Glomerular endothelial cell (primary cell): ENCODE data around the gene TTLL13. TPM values are rescaled to one million over a fixed set of nuclear protein-coding genes. Genes with fewer than 3 reads are reported as not detected.
"Not testable (repeated sequence)": the region's sequence is repeated elsewhere in the genome, so short reads cannot be mapped to it uniquely, and the experiment has no call there.

Experiments
- DNase-seq: peaks from one replicate; pipeline ENCODE4 v3.0.0-alpha.2; 2011; ENCODE audit warnings: low read depth, low spot score; ENCODE audit errors: extremely low read depth
- total RNA-seq: library from RNA; depleted of rRNA; stranded (reverse); fragments of >200 nt; gene quantifications from 2 replicates; pipeline ENCODE4 v1.2.3, GENCODE V29; 2015

Gene TTLL13
- total RNA-seq, 1 donor from 2014 or later, result not detected

DNA sequence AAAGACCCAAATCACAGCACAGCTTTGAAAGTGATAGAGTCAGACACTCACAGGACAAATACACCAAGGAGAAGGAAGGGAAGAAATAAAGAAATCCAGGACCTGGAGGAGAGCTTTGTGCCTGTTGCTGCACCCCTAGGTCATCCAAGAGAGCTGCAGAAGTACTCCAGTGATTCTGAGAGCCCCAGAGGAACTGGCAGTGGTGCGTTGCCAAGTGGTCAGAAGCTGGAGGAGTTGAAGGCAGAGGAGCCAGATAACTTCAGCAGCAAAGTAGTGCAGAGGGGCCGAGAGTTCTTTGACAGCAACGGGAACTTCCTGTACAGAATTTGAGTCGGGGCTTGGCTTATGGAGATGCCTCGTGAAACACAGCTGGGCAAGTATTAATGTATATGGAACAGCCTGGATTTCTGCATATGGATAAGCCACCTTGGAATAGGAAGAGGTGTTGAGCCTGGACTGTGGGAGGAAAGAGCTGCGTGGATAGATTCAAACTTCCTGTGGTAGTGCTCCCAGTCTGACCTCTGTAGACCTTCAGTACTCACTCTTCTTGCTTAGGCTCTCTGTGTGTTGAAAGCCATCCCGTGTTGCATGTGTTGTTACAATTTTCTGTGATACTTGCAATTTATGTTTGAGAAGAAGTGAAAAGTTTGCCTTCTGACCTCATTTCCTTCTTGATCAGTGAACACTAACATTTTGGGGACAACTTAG is 22.3 kb downstream of the TTLL13 start:
- DNase-seq, result no peak

DNA sequence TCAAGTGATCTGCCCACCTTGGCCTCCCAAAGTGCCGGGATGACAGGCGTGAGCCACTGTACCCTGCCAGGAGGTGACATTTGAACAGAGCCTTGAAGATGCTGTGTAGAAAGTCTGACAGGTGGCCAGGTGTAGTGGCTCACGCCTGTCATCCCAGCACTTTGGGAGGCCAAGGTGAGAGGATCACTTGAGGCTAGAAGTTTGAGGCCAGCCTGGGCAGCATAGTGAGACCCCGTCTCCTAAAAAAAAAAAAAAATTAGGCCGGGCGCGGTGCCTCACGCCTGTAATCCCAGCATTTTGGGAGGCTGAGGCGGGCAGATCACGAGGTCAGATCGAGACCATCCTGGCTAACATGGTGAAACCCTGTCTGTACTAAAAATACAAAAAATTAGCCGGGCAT is 29.1 kb downstream of the TTLL13 start:
- not testable (repeated sequence) for DNase-seq

DNA sequence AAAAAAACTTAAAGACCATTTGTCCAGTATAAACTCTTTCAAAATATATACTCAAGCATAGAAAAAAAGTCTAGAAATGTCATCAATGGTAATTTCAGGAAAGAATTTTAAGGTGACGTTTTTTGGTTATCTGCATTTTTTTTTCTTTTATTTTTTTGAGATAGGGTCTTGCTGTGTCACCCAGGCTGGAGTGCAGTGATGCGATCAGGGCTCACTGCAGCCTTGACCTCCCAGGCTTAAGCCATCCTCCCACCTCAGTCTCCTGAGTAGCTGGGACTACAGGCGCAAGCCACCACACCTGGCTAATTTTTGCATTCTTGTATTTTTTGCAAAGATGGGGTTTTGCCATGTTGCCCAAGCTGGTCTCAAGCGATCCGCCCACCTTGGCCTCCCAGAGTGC is 31.4 kb downstream of the TTLL13 start:
- not testable (repeated sequence) for DNase-seq

DNA sequence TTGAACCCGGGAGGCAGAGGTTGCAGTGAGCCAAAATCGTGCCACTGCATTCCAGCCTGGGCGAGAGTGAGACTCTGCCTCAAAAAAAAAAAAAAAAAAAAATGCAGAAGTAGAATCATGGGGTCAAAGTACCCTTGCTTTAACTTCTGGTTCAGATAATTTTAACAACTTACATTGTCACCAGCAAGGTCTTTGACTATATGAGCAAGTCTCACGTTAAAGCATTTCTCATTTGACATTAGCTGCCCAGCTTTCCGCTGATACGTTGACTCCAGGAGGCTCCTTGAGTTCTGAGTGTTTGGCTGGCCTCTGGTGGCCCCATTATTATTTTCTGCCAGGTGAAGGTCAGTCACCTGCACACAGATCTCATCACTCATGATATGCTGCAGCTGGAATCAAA is 32.3 kb downstream of the TTLL13 start:
- DNase-seq, result not testable (repeated sequence)

GRCh38 chr15:90286678-90287077 is 37.3 kb downstream of the TTLL13 start:
- no peak for DNase-seq

DNA sequence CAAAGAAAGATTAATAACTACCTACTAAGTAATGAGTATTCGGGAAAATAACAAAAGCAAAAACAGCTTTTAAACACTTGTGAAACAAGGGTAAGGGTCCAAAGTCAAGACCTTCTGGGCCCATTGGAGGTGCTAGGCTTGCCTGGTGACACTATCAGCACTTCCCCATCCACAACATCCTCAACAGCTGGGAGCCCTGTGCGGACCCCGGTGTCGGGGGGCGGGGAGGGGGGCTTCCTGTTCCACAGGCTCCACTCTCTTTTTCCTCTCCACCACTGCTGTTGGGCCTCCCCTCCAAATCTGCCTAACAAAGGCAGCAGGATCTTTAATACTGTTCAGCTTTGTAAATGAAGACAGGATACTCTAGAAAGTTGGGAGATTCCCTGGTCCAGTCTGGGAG is 37.7 kb downstream of the TTLL13 start:
- DNase-seq, result no peak

DNA sequence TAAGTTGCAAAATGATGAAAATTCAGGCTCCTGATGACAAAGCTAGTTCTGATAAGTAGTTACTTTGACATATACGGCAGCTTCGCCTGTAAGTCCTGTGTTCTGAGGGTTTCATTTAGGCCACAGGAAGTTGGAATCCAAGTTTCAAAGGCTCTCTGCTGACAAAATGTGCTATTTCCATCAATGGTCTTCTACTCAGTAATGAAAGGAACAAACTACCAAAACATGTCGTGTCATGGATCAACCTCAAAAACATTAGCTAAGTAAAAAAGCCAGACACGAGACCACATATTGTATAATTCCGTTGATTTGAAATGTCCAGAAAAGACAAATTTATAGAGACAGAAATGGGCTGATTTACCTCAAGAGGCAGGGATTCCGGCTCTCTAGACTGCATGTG is 38.6 kb downstream of the TTLL13 start:
- no peak for DNase-seq

DNA sequence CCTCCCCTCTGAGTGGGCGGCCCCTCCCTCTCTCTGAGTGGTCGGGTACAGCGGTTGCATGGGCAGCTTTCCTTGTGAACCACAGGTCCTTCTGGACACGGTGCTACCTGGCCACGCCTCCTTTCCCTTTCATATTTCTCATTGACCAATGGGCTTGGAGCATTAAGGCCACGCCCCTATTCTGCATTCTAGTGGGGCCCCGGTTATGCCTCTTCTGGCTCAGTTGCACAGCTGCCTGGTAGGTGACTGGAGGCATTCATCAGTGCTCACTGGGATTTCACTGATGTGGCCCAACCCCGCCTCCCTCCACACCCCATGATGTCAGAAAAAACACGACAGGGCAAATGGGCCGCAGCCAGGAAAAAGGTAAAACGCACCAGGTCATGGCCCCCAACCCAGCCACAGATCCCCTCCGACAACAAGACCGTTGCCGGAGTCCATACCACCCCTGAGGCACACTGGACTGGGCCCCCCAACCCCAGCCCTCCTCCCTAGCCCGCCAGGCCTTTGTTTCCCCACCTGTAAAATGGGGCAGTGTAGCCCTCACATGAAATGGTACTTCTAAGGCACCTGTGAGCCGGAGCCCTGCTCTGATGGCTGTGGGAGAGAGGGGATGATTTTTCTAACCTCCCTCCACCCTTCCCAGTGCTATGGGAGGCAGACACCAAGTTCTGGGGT is 42.5 kb downstream of the TTLL13 start:
- DNase-seq, result no peak

DNA sequence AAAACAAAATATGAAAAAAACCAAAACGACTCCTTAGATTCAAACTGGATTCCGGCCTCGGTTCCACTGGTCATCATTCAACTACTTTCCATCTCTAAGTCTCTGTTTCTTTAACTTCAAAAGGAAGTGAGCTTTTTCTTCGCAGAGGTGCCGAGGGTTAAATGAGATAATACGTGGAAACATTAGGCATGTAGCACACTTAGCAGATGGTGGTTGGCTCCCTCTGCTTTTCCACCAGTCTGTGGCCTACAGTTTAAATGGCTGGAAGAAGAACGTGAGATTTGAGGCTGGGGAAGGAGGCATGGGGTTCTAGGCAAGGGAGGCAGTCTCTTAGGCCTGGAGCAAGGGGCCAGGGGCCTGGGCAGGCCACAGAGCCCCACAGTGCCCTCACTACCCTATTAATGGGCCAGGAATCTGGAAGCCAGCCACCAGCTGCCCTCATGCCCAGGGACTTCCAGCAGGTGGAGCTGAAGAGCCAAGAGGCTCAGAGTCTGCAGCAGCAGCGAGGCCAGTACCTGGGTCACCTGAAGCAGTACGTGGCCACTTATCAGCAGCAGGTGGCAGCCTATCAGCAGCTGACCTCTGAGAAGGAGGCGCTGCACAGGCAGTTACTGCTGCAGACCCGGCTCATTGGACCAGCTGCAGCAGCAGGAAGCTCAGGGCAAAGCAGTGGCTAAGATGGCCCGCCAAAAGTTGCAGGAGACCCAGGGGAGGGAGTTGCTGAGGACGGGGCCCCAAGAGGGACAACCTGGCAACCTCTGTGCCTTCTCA is 43.9 kb downstream of the TTLL13 start:
- DNase-seq, result not testable (repeated sequence)

GRCh38 chr15:90294159-90294558 is 44.8 kb downstream of the TTLL13 start:
- DNase-seq, result no peak

- no peak for DNase-seq
Observed at GRCh38 chr15:90294601-90295269, 45.4 kb downstream of the TTLL13 start.

DNA sequence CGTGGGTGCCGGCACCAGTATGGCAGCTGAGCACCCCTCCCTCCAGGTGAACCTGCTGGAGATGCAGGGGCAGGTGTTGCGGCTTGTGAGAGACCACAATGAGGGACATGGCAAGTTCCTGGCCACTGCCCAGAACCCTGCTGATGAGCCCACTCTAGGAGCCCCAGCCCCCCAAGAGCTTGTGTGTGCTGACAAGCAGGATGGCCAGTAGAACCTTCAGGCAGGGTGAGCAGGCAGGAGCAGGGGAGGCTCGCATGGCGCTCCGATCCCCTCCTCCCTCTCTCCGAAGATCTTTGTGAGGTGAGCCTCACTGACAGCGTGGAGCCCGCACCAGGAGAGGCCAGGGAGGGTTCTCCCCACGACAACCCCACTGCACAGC is 45.9 kb downstream of the TTLL13 start:
- DNase-seq, result no peak

GRCh38 chr15:90296316-90296884 is 47.0 kb downstream of the TTLL13 start:
- not testable (repeated sequence) for DNase-seq

DNA sequence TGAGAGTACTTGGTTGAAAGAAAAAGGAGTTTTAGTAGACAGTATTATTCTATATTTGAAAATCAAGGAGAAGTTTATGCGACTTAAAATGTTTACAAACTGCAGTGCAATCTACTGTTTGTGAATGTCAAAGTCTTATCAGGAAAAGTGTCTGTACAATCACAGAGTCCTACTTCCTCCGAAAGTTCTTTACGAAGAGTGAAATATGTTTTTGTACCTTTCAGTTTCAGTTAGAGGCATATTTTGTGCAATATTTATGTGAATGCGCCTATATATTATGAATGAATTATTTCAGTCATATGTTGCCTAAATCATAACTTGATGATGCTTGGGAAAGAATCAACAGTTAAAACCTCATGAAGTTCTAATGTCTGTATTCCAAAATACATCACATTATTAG is 47.7 kb downstream of the TTLL13 start:
- no peak for DNase-seq

GRCh38 chr15:90300541-90300940 is 51.2 kb downstream of the TTLL13 start:
- DNase-seq, result no peak

DNA sequence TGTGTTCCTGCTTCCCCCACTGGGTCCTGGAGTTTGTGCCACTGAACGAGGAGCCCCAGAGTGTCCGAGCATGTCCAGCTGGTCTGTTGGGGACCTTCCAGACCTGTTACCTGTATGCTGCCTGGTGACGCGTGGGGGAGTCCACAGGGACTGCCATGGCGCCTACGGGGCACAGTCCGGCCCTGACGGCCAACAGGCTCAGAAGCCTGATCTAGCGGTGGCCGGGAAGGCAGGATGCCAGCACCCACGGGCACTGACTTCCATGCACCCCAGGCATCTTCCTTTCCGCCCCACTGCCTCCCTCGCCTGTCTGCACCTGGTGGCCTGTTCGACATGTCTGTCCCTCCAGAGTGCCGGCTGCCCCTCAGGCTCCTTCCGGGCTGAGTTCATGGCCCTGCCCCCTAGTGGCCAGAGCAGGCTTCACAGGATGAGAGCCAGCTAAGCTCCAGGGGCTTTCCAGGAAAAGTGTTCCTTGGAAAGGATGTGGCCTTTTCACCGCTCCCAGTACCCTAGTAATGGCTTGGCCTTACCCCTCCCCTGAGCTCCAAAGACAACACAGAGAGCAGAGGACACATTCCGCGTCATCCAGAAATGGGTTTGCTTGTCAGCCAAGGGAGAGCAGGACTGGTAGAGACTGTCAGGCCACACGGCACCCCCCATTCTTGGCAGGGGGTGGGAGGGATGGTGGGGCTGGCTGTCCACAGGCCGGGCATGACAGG is 51.8 kb downstream of the TTLL13 start:
- DNase-seq, result no peak

GRCh38 chr15:90301707-90302300 is 52.4 kb downstream of the TTLL13 start:
- DNase-seq, result no peak

- DNase-seq, result not testable (repeated sequence)
Observed at GRCh38 chr15:90305355-90305754, 56.0 kb downstream of the TTLL13 start.

DNA sequence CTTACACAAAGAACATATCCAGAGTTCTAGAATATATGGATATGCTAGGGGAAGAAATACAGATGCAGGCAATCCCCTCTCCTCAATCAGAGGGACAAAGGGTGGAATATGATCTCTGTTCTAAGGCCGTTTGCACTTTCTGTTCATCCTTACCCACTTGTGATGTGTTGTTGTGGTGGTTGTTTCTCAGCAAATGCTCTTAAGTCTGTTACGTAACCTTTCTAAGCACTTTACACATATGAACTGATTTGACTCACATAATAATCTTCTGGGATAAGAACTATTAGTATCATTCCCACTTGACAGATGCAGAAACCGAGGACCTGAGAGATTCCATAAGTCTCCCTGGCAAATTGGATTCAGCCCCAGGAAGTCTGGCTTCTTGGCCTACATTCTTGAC is 56.6 kb downstream of the TTLL13 start:
- DNase-seq, result no peak

GRCh38 chr15:90306560-90306959 is 57.2 kb downstream of the TTLL13 start:
- no peak for DNase-seq
